Measurements from ENCODE around the gene GAA. TPM values are rescaled to one million over a fixed set of nuclear protein-coding genes. Genes with fewer than 3 reads are reported as not detected.

Gene GAA
- total RNA-seq, 1 experiment from 2014 or later: 131 TPM

GRCh38 chr17:80109066-80109660 is 7.8 kb downstream of the GAA start:
- H4K20me1 ChIP-seq (ENCODE audit: insufficient read depth): no peaks in the 10 kb centered on the region
- H3K4me2 ChIP-seq (ENCODE audit: low read length): no peak overlapping the region
- intact Hi-C loops (cut with micrococcal nuclease): no loop called here
- no TSS peak for BruUV-seq (replicated peaks)
- H3K4me3 ChIP-seq (replicated peaks in 1 of 2; ENCODE audit: low read depth in 1 of 2, low read length in 2 of 2): no peak overlapping the region
- no peak overlapping the region for H3K27ac ChIP-seq (ENCODE audit: low read depth, low read length)
- H2AFZ ChIP-seq (ENCODE audit: low read depth, low read length, poor library complexity, severe bottlenecking): no peak overlapping the region
- peaks cover 6 to 7% of the 10 kb centered on the region in 2 experiments; a peak in 3 of 4 replicates for H3K4me1 ChIP-seq (ENCODE audit: control insufficient read depth in 1 of 2, insufficient read depth in 2 of 2, low read length in 2 of 2)
- ChIA-PET POLR2A (no interaction called here), CTCF (no interaction called here), RAD21 (ENCODE audit: low non-redundant PET in 1 of 2, low total read pairs in 2 of 2, uncharacterized antibody in 2 of 2, unreplicated experiment in 2 of 2) (no interaction called here)
- no peaks in the 10 kb centered on the region for H3K9me3 ChIP-seq (ENCODE audit: control insufficient read depth in 1 of 2, insufficient read depth in 1 of 2, low read depth in 1 of 2, low read length in 2 of 2)
- DNase-seq (ENCODE audit: low read depth, low spot score) (no peak), ATAC-seq (no peak)
- peaks cover 0 to 9% of the 10 kb centered on the region in 2 experiments; a peak in 2 of 4 replicates for H3K36me3 ChIP-seq (ENCODE audit: control insufficient read depth in 1 of 2, insufficient read depth in 2 of 2, low read length in 2 of 2)
- no peaks in the 10 kb centered on the region for H3K27me3 ChIP-seq (ENCODE audit: insufficient read depth, low read length)
- no peak for TF ChIP-seq REST (IDR thresholded peaks at IDR 0.05; ENCODE audit: low read depth)
- TF ChIP-seq SP1 (IDR thresholded peaks at IDR 0.05; ENCODE audit: low read depth): no peak
- no peak for TF ChIP-seq ZNF274 (IDR thresholded peaks at IDR 0.05; ENCODE audit: low read depth, low read length)
- no peak for TF ChIP-seq RAD21 (IDR thresholded peaks at IDR 0.05; ENCODE audit: low read depth)
- TF ChIP-seq YY1 (IDR thresholded peaks at IDR 0.05; ENCODE audit: extremely low read depth, insufficient replicate concordance, low read depth, low read length): no peak
- TF ChIP-seq EZH2 (IDR thresholded peaks at IDR 0.05): no peak
- no peak for TF ChIP-seq POLR2A (IDR thresholded peaks at IDR 0.05; ENCODE audit: borderline replicate concordance, extremely low read depth, insufficient read depth, insufficient read length)
- no peak for TF ChIP-seq EZH2phosphoT487 (IDR thresholded peaks at IDR 0.05; ENCODE audit: borderline replicate concordance)
- no peak for TF ChIP-seq JUND (IDR thresholded peaks at IDR 0.05)
- TF ChIP-seq ZBTB33 (IDR thresholded peaks at IDR 0.05; ENCODE audit: extremely low read depth, insufficient replicate concordance, low read length): no peak
- TF ChIP-seq MAX (IDR thresholded peaks at IDR 0.05): no peak
- TF ChIP-seq TCF7L2 (IDR thresholded peaks at IDR 0.05; ENCODE audit: borderline replicate concordance, extremely low read depth, insufficient read depth, insufficient read length): no peak
- no peak for TF ChIP-seq POLR2AphosphoS5 (IDR thresholded peaks at IDR 0.05; ENCODE audit: low read depth, low read length)
- TF ChIP-seq SRF (IDR thresholded peaks at IDR 0.05; ENCODE audit: low read depth): no peak
- no peak for TF ChIP-seq CTCF (IDR thresholded peaks at IDR 0.05 in 2 of 3, conservative IDR thresholded peaks at IDR 0.05 in 1 of 3; ENCODE audit: borderline replicate concordance in 1 of 3, insufficient read depth in 1 of 3, low read depth in 2 of 3, low read length in 2 of 3)
- no peak overlapping the region for H3K9ac ChIP-seq (ENCODE audit: low read length)
- no peaks in the 10 kb centered on the region for H3K9me2 ChIP-seq (ENCODE audit: insufficient read depth)
- no peaks in the 10 kb centered on the region for H3K79me2 ChIP-seq (ENCODE audit: insufficient read depth, low read length)

All from HCT116 (cell line).